DOHH2 (cell line): ENCODE measurements around the gene SLC4A2.

Experiments
- EZH2phosphoT487 ChIP-seq: fragments of 200-600 bp; sonication (generic); IDR thresholded peaks from 2 replicates; pipeline ENCODE4 v1.6.1; 2017; ENCODE audit warnings: borderline replicate concordance, mild to moderate bottlenecking, antibody characterized with exemption, low read length, moderate library complexity, mixed read lengths
- TF ChIP-seq, protein P1 (sequence below): fragments of 200-600 bp; sonication (generic); IDR thresholded peaks from one replicate; pipeline ENCODE4 v1.5.1; 2014; ENCODE audit warnings: antibody characterized with exemption, mild to moderate bottlenecking, low read depth, low read length; ENCODE audit not compliant: poor library complexity, severe bottlenecking

DNA sequence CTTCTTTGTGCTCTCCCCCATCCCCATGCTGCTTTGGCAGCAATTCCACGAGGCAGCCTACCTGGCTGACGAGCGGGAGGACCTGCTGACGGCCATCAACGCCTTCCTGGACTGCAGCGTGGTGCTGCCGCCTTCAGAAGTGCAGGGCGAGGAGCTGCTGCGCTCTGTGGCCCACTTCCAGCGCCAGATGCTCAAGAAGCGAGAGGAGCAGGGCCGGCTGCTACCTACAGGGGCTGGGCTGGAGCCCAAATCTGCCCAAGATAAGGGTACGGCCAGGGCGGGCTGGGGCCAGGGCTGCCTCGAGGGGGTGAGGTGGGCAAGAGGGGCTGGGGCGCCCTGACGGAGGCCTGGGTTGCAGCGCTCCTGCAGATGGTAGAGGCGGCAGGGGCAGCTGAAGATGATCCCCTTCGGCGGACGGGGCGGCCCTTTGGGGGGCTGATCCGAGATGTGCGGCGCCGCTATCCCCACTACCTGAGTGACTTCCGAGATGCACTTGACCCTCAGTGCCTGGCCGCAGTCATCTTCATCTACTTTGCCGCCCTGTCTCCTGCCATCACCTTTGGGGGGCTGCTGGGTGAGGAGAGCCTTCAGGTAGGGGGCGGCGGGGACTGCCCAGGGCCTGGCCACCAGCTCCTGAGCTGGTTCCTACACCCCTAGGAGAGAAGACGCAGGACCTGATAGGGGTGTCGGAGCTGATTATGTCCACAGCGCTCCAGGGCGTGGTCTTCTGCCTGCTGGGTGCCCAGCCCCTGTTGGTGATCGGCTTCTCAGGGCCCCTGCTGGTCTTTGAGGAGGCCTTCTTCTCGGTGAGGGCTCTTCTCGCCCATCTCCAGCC is 11.9 kb downstream of the SLC4A2 start:
- TF ChIP-seq, protein P1, sequence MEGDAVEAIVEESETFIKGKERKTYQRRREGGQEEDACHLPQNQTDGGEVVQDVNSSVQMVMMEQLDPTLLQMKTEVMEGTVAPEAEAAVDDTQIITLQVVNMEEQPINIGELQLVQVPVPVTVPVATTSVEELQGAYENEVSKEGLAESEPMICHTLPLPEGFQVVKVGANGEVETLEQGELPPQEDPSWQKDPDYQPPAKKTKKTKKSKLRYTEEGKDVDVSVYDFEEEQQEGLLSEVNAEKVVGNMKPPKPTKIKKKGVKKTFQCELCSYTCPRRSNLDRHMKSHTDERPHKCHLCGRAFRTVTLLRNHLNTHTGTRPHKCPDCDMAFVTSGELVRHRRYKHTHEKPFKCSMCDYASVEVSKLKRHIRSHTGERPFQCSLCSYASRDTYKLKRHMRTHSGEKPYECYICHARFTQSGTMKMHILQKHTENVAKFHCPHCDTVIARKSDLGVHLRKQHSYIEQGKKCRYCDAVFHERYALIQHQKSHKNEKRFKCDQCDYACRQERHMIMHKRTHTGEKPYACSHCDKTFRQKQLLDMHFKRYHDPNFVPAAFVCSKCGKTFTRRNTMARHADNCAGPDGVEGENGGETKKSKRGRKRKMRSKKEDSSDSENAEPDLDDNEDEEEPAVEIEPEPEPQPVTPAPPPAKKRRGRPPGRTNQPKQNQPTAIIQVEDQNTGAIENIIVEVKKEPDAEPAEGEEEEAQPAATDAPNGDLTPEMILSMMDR, result no peak
- no peak for TF ChIP-seq EZH2phosphoT487
